K562 (cell line): ENCODE measurements around the gene ASCC1. TPM values are rescaled to one million over a fixed set of nuclear protein-coding genes. Genes with fewer than 3 reads are reported as not detected.

Source experiments
- ATAC-seq: fragments of 200-7000 bp; cut with Tn5 transposase; 3 replicates; pipeline ENCODE4 v1.9.1; 2020; ENCODE audit warnings: moderate library complexity
- BruUV-seq: library from RNA; stranded (reverse); fragments of 400-500 nt; replicated peaks from 2 replicates; lab custom pipeline; 2021; lab: Mats Ljungman, UMichigan
- CTCF ChIA-PET: fragments of 300-600 bp; formaldehyde crosslinking; extraction: SDS; loops from one replicate; lab custom pipeline; 2021; ENCODE audit warnings: low intra/inter-chr PET ratio; lab: Yijun Ruan, JAX
- POLR2A ChIA-PET: fragments of 300-600, 350-650 bp; sonication (Branson Sonifier 250); formaldehyde crosslinking; extraction: SDS; loops from one replicate; lab custom pipeline; 2021; ENCODE audit warnings: antibody characterized with exemption, inconsistent platforms; lab: Yijun Ruan, JAX
- DNase-seq, 4 experiments: peaks; one replicate each; pipeline versions ENCODE4 v3.0.0 to v3.0.0-alpha.2; 2011 to 2018; ENCODE audit warnings: low spot score in 3 of 4, mixed read lengths in 3 of 4; ENCODE audit errors: extremely low read depth in 1 of 4
- FAIRE-seq: peaks from 2 replicates; lab custom pipeline; 2011; peaks lifted over from hg19 to GRCh38; lab: Jason Lieb, UNC
- H2AFZ ChIP-seq: 2 replicates; pipeline ENCODE4 v1.6.0; 2011; ENCODE audit warnings: low read depth, low read length, control low read depth, inconsistent platforms
- H3K27ac ChIP-seq: fragments of 200-600 bp; 3 replicates; pipeline ENCODE4 v1.8.0; 2011; ENCODE audit warnings: low read depth, mild to moderate bottlenecking, control low read depth, inconsistent platforms, low read length, moderate library complexity, mixed read lengths; ENCODE audit errors: extremely low read depth
- H3K27me3 ChIP-seq, 2 experiments: fragments of 300-600 bp in 1 of 2; 2 replicates in 1 of 2; 3 replicates in 1 of 2; pipeline versions ENCODE4 v1.6.0 to v1.8.0; 2011; ENCODE audit warnings: inconsistent platforms in 2 of 2, low read length in 2 of 2, mild to moderate bottlenecking in 1 of 2, mixed read lengths in 1 of 2, moderate library complexity in 1 of 2; ENCODE audit not compliant: control insufficient read depth in 2 of 2, insufficient read depth in 2 of 2
- H3K36me3 ChIP-seq: fragments of 300-600 bp; 3 replicates; pipeline ENCODE4 v1.8.0; 2011; ENCODE audit warnings: mild to moderate bottlenecking, low read length, inconsistent platforms; ENCODE audit not compliant: control insufficient read depth, insufficient read depth
- H3K4me1 ChIP-seq, 2 experiments: fragments of 200-600 bp in 1 of 2; replicated peaks in 1 of 2; 2 replicates in 1 of 2; 3 replicates in 1 of 2; pipeline versions ENCODE4 v1.5.1 to v1.8.0; 2011; ENCODE audit warnings: inconsistent platforms in 2 of 2, low read length in 2 of 2, mild to moderate bottlenecking in 1 of 2, mixed read lengths in 1 of 2, moderate library complexity in 1 of 2; ENCODE audit not compliant: control insufficient read depth in 2 of 2, insufficient read depth in 2 of 2
- H3K4me2 ChIP-seq: 2 replicates; pipeline ENCODE4 v1.6.1; 2011; ENCODE audit warnings: low read length, control low read depth, inconsistent platforms, mixed read lengths; ENCODE audit not compliant: insufficient read depth
- H3K4me3 ChIP-seq: fragments of 200-600 bp; sonication (generic), shearing (Covaris generic); 2 replicates; pipeline ENCODE4 v1.5.1; 2016; ENCODE audit warnings: control low read depth, inconsistent platforms
- H3K79me2 ChIP-seq: fragments of 200-600 bp; 3 replicates; pipeline ENCODE4 v1.8.0; 2011; ENCODE audit warnings: low read length, inconsistent platforms; ENCODE audit not compliant: control insufficient read depth, insufficient read depth
- H3K9ac ChIP-seq, 2 experiments: 2 replicates each; pipeline versions ENCODE4 v1.6.0 to v1.6.1; 2011; ENCODE audit warnings: low read depth in 2 of 2, low read length in 2 of 2, control low read depth in 1 of 2, inconsistent platforms in 1 of 2, mild to moderate bottlenecking in 1 of 2, mixed read lengths in 1 of 2; ENCODE audit not compliant: insufficient read depth in 1 of 2
- H3K9me1 ChIP-seq: one replicate; pipeline ENCODE4 v1.6.0; 2011; ENCODE audit warnings: inconsistent platforms, mild to moderate bottlenecking, low read length, moderate library complexity; ENCODE audit not compliant: control insufficient read depth, insufficient read depth
- H3K9me3 ChIP-seq: replicated peaks from 2 replicates; pipeline ENCODE4 v1.5.1; 2011; ENCODE audit warnings: low read depth, low read length, inconsistent platforms; ENCODE audit not compliant: control insufficient read depth, insufficient read depth
- H4K20me1 ChIP-seq: replicated peaks from 2 replicates; pipeline ENCODE4 v1.6.1; 2011; ENCODE audit warnings: low read length, inconsistent platforms, mixed read lengths; ENCODE audit not compliant: control insufficient read depth, insufficient read depth
- BMI1 ChIP-seq: fragments of 150-350 bp; IDR thresholded peaks from 2 replicates; pipeline ENCODE4 v1.6.1; 2014; ENCODE audit warnings: low read length
- CCAR2 ChIP-seq: fragments of 200-400 bp; formaldehyde crosslinking; IDR thresholded peaks from 2 replicates; pipeline ENCODE4 v1.6.1; 2017; ENCODE audit warnings: mild to moderate bottlenecking, low read depth, low read length
- ELF4 ChIP-seq: fragments of 450-650 bp; formaldehyde crosslinking; IDR thresholded peaks from 2 replicates; pipeline ENCODE4 v1.4.0; 2022; ENCODE audit warnings: missing genetic modification characterization
- GATA2 ChIP-seq: sonication (generic); formaldehyde crosslinking; IDR thresholded peaks from 2 replicates; pipeline ENCODE4 v1.4.0; 2020; ENCODE audit warnings: mild to moderate bottlenecking, missing genetic modification reagents
- KDM5B ChIP-seq: fragments of 200-600 bp; sonication (generic); IDR thresholded peaks from 2 replicates; pipeline ENCODE4 v1.6.1; 2012; ENCODE audit warnings: low read depth, mild to moderate bottlenecking, moderate library complexity, low read length, control low read depth, inconsistent platforms; ENCODE audit not compliant: insufficient replicate concordance
- NR2C2 ChIP-seq, 2 experiments: fragments of 200-800 bp in 1 of 2; sonication (Bioruptor generic) in 1 of 2; sonication (generic) in 1 of 2; formaldehyde crosslinking in 1 of 2; IDR thresholded peaks; 2 replicates each; pipeline versions ENCODE4 v1.6.1 to v1.8.0; 2016 to 2022; ENCODE audit warnings: mild to moderate bottlenecking in 1 of 2, missing compliant biosample characterization in 1 of 2, missing genetic modification characterization in 1 of 2, missing genetic modification reagents in 1 of 2
- POLR2G ChIP-seq: fragments of 200-400 bp; formaldehyde crosslinking; IDR thresholded peaks from 2 replicates; pipeline ENCODE4 v1.6.1; 2017; ENCODE audit warnings: low read depth, mild to moderate bottlenecking, antibody characterized with exemption, low read length, moderate library complexity
- RAD51 ChIP-seq: fragments of 450-650 bp; IDR thresholded peaks from 2 replicates; pipeline ENCODE4 v1.7.1; 2016; ENCODE audit warnings: low read depth, mild to moderate bottlenecking, borderline replicate concordance
- RFX7 ChIP-seq: fragments of 250-450 bp; sonication (Bioruptor Pico); IDR thresholded peaks from 2 replicates; pipeline ENCODE4 v1.5.1; 2021; ENCODE audit warnings: mild to moderate bottlenecking
- TFAM ChIP-seq: fragments of 250-450 bp; sonication (Bioruptor Pico); conservative IDR thresholded peaks from 2 replicates; pipeline ENCODE4 v1.5.0; 2021; ENCODE audit warnings: mild to moderate bottlenecking, moderate library complexity
- USF2 ChIP-seq: sonication (generic); formaldehyde crosslinking; IDR thresholded peaks from 2 replicates; pipeline ENCODE4 v1.5.0; 2020; ENCODE audit warnings: missing genetic modification reagents
- ZNF143 ChIP-seq: sonication (generic); formaldehyde crosslinking; IDR thresholded peaks from 2 replicates; pipeline ENCODE4 v1.9.0; 2022; ENCODE audit warnings: mild to moderate bottlenecking, missing genetic modification reagents
- ZNF175 ChIP-seq: fragments of 200-800 bp; sonication (Bioruptor generic); IDR thresholded peaks from 2 replicates; pipeline ENCODE4 v1.6.1; 2016; ENCODE audit warnings: low read depth, mild to moderate bottlenecking, missing genetic modification characterization, missing compliant biosample characterization
- ZNF707 ChIP-seq: fragments of 250-450 bp; sonication (Bioruptor Pico); conservative IDR thresholded peaks from 2 replicates; pipeline ENCODE4 v1.8.0; 2022; ENCODE audit warnings: inconsistent platforms, mild to moderate bottlenecking, moderate library complexity
- WGBS: fragments of 100-300 bp; shearing (Covaris generic); methylation state at CpG from one replicate; pipeline ENCODE4 v1.1.6; 2016; ENCODE audit warnings: low coverage, mixed read lengths; ENCODE audit not compliant: insufficient coverage; ENCODE audit errors: missing lambda C conversion rate; 5-methylcytosine and 5-hydroxymethylcytosine counted together
- in situ Hi-C: fragments of 300-500 bp; cut with MboI; formaldehyde crosslinking; loops from 4 replicates; pipeline ENCODE4 v1.15.0; 2018; ENCODE audit warnings: inconsistent platforms, mixed read lengths
- intact Hi-C: fragments of 100-400 bp; cut with micrococcal nuclease; formaldehyde crosslinking; loops from 2 replicates; pipeline ENCODE4 v1.14.2; 2022
- polyA plus RNA-seq, 8 experiments: library from polyadenylated mRNA; depleted of rRNA in 4 of 8; stranded (reverse) in 5 of 8; unstranded in 3 of 8; fragments of >200 nt; fragmentation: Nextera tagmentation in 2 of 8; fragmentation: Illumina TruSeq in 1 of 8; extraction: Ambion mirVana in 2 of 8; extraction: Trizol in 1 of 8; gene quantifications; 2 replicates each; pipeline versions ENCODE4 v1.2.1 to v1.2.3, GENCODE V29; 2011 to 2014; ENCODE audit warnings: inconsistent platforms in 1 of 8, missing spikeins in 1 of 8
- total RNA-seq, 7 experiments: library from RNA; depleted of rRNA in 6 of 7; stranded (reverse); fragments of >200 nt in 6 of 7; fragmentation: Illumina TruSeq in 2 of 7; extraction: Trizol in 2 of 7; gene quantifications; 2 replicates each; pipeline versions ENCODE4 v1.2.1 to v1.2.3, GENCODE V29; 2011 to 2021; ENCODE audit warnings: low replicate concordance in 1 of 7
- TF ChIP-seq, protein P1 (sequence below): fragments of 450-650 bp; formaldehyde crosslinking; IDR thresholded peaks from 2 replicates; pipeline ENCODE4 v1.4.0; 2022; ENCODE audit warnings: mild to moderate bottlenecking, moderate library complexity
- TF ChIP-seq, protein P2 (sequence below): fragments of 450-650 bp; IDR thresholded peaks from 2 replicates; pipeline ENCODE4 v1.6.1; 2016; ENCODE audit warnings: antibody characterized with exemption

Gene ASCC1
- total and polyA plus RNA-seq, 9 of the 15 experiments (the other 6 are each of a cell fraction or from before 2014, with no cell fraction given), result 31.7 to 73.3 (median 52.8) TPM

- POLR2A ChIA-PET, result no interaction called here
- Histone ChIP-seq H3K9me3 (no peaks in the 10 kb centered on the region), H3K79me2 (peaks cover 7% of the 10 kb centered on the region; the same call in 1 of the 3 replicates), H3K4me2 (no peak overlapping the region), H3K36me3 (peaks cover 46% of the 10 kb centered on the region), H3K27me3 (no peaks in the 10 kb centered on the region), H4K20me1 (no peaks in the 10 kb centered on the region), H3K4me3 (no peak overlapping the region), H3K9me1 (no peaks in the 10 kb centered on the region), H3K9ac (no peak overlapping the region), H3K27ac (no peak overlapping the region), H2AFZ (no peak overlapping the region), H3K4me1 (no peaks in the 10 kb centered on the region; a peak in 2 of 5 replicates)
- ATAC-seq (no peak), DNase-seq (no peak), FAIRE-seq (no peak)
- CTCF ChIA-PET, result interaction anchor here (0.6 kb wide), 1 partner anchor 13 kb away, joined by 4 read pairs; no protein-coding TSS in a partner anchor
- no peak for TF ChIP-seq BMI1
- TF ChIP-seq POLR2G, result no peak
- no peak for TF ChIP-seq ZNF175 (CRISPR knock-in tag)
- no peak for TF ChIP-seq RAD51
- no peak for TF ChIP-seq GATA2 (CRISPR knock-in tag)
- TF ChIP-seq, protein P1, sequence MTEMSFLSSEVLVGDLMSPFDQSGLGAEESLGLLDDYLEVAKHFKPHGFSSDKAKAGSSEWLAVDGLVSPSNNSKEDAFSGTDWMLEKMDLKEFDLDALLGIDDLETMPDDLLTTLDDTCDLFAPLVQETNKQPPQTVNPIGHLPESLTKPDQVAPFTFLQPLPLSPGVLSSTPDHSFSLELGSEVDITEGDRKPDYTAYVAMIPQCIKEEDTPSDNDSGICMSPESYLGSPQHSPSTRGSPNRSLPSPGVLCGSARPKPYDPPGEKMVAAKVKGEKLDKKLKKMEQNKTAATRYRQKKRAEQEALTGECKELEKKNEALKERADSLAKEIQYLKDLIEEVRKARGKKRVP (CRISPR knock-in tag), result no peak
- no peak for TF ChIP-seq ZNF143
- no peak for TF ChIP-seq RFX7 (CRISPR knock-in tag)
- no peak for TF ChIP-seq KDM5B
- TF ChIP-seq, protein P2, sequence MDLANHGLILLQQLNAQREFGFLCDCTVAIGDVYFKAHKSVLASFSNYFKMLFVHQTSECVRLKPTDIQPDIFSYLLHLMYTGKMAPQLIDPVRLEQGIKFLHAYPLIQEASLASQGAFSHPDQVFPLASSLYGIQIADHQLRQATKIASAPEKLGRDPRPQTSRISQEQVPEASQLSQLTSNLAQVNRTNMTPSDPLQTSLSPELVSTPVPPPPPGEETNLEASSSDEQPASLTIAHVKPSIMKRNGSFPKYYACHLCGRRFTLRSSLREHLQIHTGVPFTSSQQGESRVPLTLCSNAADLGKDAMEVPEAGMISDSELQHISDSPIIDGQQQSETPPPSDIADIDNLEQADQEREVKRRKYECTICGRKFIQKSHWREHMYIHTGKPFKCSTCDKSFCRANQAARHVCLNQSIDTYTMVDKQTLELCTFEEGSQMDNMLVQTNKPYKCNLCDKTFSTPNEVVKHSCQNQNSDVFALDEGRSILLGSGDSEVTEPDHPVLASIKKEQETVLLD, result no peak
- no peak for TF ChIP-seq NR2C2 (CRISPR knock-in tag; IDR thresholded peaks at IDR 0.05)
- no peak for TF ChIP-seq NR2C2 (tag; IDR thresholded peaks at IDR 0.05)
- TF ChIP-seq ZNF707, result no peak
- TF ChIP-seq CCAR2, result no peak
- no peak for TF ChIP-seq ELF4 (CRISPR knock-in tag)
- no peak for TF ChIP-seq TFAM (CRISPR knock-in tag)
- no peak for TF ChIP-seq USF2 (CRISPR knock-in tag)
- BruUV-seq, result no TSS peak
- intact Hi-C loops (no loop called here), in situ Hi-C loops (no loop called here)
- 90% methylated on average over 6 of the region's 6 CpGs for WGBS
Measured at GRCh38 chr10:72234560-72235095, 18.6 kb upstream of the ASCC1 start.
